ENCODE measurements around the gene HACL1. TPM values are rescaled to one million over a fixed set of nuclear protein-coding genes. Genes with fewer than 3 reads are reported as not detected.
A peak's percentile ranks its signal among the peaks of the same experiment; 100 is the strongest.
"Not testable (repeated sequence)": the region's sequence is repeated elsewhere in the genome, so short reads cannot be mapped to it uniquely, and the experiment has no call there.

HACL1 gene
- total RNA-seq, 1 donor from 2014 or later, result 17.5 TPM

DNA sequence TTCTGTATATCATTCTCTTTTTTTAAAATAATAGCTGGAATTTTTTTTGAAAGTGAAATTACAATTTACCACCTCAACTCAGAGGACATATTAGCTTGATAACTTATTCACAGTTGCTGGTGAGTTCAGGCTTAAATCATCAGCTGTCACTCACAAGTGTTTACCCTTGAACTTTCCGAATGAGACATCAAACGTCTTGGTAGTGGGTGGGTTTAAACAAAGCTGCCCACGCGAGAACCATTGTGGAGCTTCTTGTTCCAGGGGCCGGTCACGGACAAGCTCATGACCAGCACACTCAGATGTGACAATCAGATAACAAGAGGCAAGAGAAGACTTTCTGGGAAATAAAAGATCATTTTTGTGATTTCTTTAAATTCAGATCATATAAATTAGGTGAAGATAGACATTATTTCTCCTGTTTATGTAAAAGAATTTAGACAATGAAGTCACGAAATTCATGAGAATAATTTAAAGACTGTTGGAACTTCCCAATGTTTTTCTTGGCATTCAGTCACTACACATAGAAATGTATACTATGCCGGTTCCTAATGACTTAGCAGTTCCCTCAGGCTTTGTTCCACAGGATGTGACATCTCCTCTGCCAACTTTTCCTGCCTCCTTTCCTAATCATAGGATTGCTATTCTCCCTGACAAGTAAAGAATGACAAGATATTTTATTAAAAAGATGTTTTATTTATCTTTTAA lies 29.4 kb upstream of the HACL1 start:
- Mint-ChIP-seq H3K27me3 (ENCODE audit: unreplicated experiment) (peaks cover 11% of the 10 kb centered on the region), H3K4me1 (ENCODE audit: unreplicated experiment) (peaks cover 44% of the 10 kb centered on the region), H3K36me3 (ENCODE audit: low read depth, unreplicated experiment) (no peaks in the 10 kb centered on the region), H3K27ac (ENCODE audit: unreplicated experiment) (peak overlapping the region; percentile 91), H3K9me3 (ENCODE audit: unreplicated experiment) (no peaks in the 10 kb centered on the region), H3K4me3 (ENCODE audit: unreplicated experiment) (no peak overlapping the region)
- TF ChIP-seq, protein P1, sequence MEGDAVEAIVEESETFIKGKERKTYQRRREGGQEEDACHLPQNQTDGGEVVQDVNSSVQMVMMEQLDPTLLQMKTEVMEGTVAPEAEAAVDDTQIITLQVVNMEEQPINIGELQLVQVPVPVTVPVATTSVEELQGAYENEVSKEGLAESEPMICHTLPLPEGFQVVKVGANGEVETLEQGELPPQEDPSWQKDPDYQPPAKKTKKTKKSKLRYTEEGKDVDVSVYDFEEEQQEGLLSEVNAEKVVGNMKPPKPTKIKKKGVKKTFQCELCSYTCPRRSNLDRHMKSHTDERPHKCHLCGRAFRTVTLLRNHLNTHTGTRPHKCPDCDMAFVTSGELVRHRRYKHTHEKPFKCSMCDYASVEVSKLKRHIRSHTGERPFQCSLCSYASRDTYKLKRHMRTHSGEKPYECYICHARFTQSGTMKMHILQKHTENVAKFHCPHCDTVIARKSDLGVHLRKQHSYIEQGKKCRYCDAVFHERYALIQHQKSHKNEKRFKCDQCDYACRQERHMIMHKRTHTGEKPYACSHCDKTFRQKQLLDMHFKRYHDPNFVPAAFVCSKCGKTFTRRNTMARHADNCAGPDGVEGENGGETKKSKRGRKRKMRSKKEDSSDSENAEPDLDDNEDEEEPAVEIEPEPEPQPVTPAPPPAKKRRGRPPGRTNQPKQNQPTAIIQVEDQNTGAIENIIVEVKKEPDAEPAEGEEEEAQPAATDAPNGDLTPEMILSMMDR (IDR thresholded peaks at IDR 0.05; ENCODE audit: unreplicated experiment), result no peak
- no peak for DNase-seq (ENCODE audit: low spot score)

DNA sequence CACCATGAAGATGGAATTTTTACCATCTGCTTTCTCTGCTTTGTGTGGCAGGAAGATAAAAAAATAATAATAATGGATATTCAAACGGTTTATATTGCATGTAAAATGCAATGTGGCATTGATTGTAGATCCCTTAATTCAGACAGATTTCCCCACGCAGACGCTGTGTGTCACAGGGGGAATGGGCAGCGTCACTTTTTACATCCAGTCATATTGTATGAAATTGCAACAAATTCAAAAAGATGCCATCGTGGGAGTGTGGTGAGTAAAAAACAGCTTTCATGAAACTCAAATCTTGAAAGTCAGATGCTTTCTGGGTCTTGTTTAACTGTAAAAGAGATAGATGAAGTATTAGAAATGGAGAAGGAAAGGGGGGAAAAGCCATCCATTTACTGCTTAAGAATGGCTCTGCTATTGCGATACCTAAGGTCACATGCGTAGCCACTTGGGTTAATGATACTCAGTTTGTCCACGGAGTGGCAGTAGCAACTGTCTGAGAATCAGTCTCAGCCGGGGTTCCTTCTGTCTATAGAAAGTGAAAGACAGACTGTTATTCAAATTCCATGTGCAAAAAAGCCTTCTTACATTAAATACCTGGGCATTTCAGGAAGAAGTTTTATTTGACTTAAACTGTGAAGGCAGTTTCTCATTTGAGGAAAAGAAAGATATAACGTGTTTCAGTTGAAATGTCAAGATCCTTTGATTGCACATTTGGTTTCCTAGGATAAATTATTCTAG lies 28.7 kb upstream of the HACL1 start:
- Mint-ChIP-seq H3K36me3 (ENCODE audit: low read depth, unreplicated experiment) (no peaks in the 10 kb centered on the region), H3K9me3 (ENCODE audit: unreplicated experiment) (no peaks in the 10 kb centered on the region), H3K4me1 (ENCODE audit: unreplicated experiment) (peaks cover 39% of the 10 kb centered on the region), H3K27ac (ENCODE audit: unreplicated experiment) (no peak overlapping the region), H3K27me3 (ENCODE audit: unreplicated experiment) (peaks cover 11% of the 10 kb centered on the region), H3K4me3 (ENCODE audit: unreplicated experiment) (no peak overlapping the region)
- DNase-seq (ENCODE audit: low spot score), result peak; percentile 59
- TF ChIP-seq, protein P1 (IDR thresholded peaks at IDR 0.05; ENCODE audit: unreplicated experiment), result no peak

DNA sequence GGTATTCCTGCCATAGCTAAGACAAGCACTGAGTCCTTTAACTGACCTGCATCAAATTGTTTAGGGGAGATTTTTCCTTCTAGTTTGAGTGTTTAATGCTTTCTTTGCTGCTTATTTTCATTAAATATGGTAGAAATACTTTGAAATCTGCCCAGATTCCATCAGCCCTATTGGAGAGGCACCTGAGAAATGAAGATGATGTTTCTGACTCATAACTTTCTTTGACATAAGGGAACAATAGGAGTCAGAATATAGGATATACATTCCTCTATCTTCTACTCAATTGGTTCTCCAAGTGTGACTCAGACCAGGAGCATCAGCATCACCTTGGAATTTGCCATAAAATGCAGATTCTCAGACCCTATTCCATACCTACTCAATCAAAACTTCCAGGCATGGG lies 27.6 kb upstream of the HACL1 start:
- DNase-seq (ENCODE audit: low spot score), result no peak
- H3K4me3 Mint-ChIP-seq (ENCODE audit: unreplicated experiment), result no peak overlapping the region
- H3K36me3 Mint-ChIP-seq (ENCODE audit: low read depth, unreplicated experiment), result no peaks in the 10 kb centered on the region
- peaks cover 30% of the 10 kb centered on the region for H3K4me1 Mint-ChIP-seq (ENCODE audit: unreplicated experiment)
- no peaks in the 10 kb centered on the region for H3K9me3 Mint-ChIP-seq (ENCODE audit: unreplicated experiment)
- TF ChIP-seq, protein P1 (IDR thresholded peaks at IDR 0.05; ENCODE audit: unreplicated experiment), result no peak
- peaks cover 7% of the 10 kb centered on the region for H3K27me3 Mint-ChIP-seq (ENCODE audit: unreplicated experiment)
- no peak overlapping the region for H3K27ac Mint-ChIP-seq (ENCODE audit: unreplicated experiment)

DNA sequence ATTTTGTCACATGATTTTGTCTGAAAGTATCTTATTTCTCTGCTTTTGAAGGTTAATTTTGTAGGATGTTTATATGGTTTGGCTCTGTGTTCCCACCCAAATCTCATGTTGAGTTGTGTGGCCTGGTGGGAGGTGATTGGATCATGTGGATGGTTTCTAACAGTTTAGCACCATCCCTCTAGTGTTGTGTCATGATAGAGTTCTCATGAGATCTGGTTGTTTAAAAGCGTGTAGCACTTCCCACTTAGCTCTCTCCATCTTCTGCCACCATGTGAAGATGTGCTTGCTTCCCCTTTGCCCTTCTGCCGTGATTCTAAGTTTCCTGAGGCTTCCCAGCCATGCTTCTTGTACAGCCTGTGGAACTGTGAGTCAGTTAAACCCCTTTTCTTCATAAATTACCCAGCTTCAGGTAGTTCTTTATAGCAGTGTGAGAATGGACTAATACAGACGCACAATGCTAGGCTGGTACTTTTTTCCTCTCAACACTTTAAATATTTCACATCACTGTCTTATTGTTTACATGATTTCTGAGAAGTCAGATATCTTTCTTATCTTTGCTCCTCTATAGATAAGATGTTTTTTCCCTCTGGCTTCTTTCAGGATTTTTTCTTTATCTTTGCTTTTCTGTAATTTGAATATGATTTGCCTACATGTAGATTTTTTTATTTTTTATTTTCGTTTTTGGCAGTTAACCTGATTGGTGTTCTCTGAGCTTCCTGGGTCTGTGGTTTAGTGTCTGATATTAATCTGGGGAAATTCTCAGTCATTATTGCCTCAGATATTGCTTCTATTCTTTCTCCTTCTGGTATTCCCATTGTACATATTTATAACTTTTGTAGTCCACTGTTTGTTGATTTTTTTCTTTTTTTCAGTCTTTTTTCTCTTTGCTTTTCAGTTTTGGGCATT lies 22.4 kb upstream of the HACL1 start:
- Mint-ChIP-seq H3K36me3 (ENCODE audit: low read depth, unreplicated experiment) (peaks cover 21% of the 10 kb centered on the region), H3K27me3 (ENCODE audit: unreplicated experiment) (peaks cover 1% of the 10 kb centered on the region), H3K4me1 (ENCODE audit: unreplicated experiment) (peaks cover 2% of the 10 kb centered on the region), H3K9me3 (ENCODE audit: unreplicated experiment) (peaks cover 5% of the 10 kb centered on the region), H3K27ac (ENCODE audit: unreplicated experiment) (no peak overlapping the region), H3K4me3 (ENCODE audit: unreplicated experiment) (no peak overlapping the region)
- TF ChIP-seq, protein P1 (IDR thresholded peaks at IDR 0.05; ENCODE audit: unreplicated experiment), result no peak
- no peak for DNase-seq (ENCODE audit: low spot score)

DNA sequence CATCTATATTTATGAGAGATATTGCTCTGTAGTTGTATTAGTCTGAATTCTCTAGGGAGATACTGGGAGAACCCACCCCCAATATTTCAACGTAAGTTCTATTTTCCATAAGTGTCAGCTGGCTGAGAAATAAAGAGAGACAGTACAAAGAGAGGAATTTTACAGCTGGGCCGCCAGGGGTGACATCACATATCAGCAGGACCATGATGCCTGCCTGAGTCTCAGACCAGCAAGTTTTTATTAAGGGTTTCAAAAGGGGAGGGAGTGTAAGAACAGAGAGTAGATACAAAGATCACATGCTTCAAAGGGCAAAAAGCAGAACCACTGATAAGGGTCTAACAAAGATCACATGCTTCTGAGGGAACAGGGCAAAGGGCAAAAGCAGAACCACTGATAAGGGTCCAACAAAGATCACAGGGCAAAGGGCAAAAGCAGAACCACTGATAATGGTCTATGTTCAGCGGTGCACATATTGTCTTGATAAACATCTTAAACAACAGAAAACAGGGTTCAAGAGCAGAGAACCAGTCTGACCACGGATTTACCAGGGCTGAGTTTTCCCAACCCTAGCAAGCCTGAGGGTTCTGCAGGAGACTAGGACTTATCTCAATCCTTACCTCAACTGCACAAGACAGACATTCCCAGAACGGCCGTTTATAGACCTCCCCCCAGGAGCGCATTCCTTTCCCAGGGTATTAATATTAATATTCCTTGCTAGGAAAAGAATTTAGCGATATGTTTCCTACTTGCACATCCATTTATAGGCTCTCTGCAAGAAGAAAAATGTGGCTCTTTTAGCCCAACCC lies 18.5 kb upstream of the HACL1 start:
- not testable (repeated sequence) for H3K4me1 Mint-ChIP-seq (ENCODE audit: unreplicated experiment); DNase-seq (ENCODE audit: low spot score); H3K4me3 Mint-ChIP-seq (ENCODE audit: unreplicated experiment); H3K27ac Mint-ChIP-seq (ENCODE audit: unreplicated experiment); H3K9me3 Mint-ChIP-seq (ENCODE audit: unreplicated experiment); H3K27me3 Mint-ChIP-seq (ENCODE audit: unreplicated experiment)
- H3K36me3 Mint-ChIP-seq (ENCODE audit: low read depth, unreplicated experiment), result peaks cover 21% of the 10 kb centered on the region

Data from endothelial cell (in vitro differentiated cells).